ENCODE results near the gene COX6A1. TPM values are rescaled to one million over a fixed set of nuclear protein-coding genes. Genes with fewer than 3 reads are reported as not detected.

Gene COX6A1
- total RNA-seq, 1 experiment from 2014 or later: 464 TPM

- no peak overlapping the region for H2AFZ ChIP-seq (ENCODE audit: low read depth, low read length, poor library complexity, severe bottlenecking)
- no TSS peak for BruUV-seq (replicated peaks)
- ChIA-PET POLR2A (no interaction called here), RAD21 (ENCODE audit: low non-redundant PET in 1 of 2, low total read pairs in 2 of 2, uncharacterized antibody in 2 of 2, unreplicated experiment in 2 of 2) (no interaction called here), CTCF (no interaction called here)
- DNase-seq (ENCODE audit: low read depth, low spot score) (no peak), ATAC-seq (no peak)
- H3K9me3 ChIP-seq (ENCODE audit: control insufficient read depth in 1 of 2, insufficient read depth in 1 of 2, low read depth in 1 of 2, low read length in 2 of 2): no peaks in the 10 kb centered on the region
- intact Hi-C loops (cut with micrococcal nuclease): no loop called here
- H3K79me2 ChIP-seq (ENCODE audit: insufficient read depth, low read length): peaks cover 13% of the 10 kb centered on the region; the same call in 1 of the 2 replicates
- peaks cover 3 to 7% of the 10 kb centered on the region in 2 experiments; a peak in 2 of 4 replicates for H3K4me1 ChIP-seq (ENCODE audit: control insufficient read depth in 1 of 2, insufficient read depth in 2 of 2, low read length in 2 of 2)
- H3K4me3 ChIP-seq (replicated peaks in 1 of 2; ENCODE audit: low read depth in 1 of 2, low read length in 2 of 2): no peak overlapping the region
- TF ChIP-seq ZBTB33 (IDR thresholded peaks at IDR 0.05; ENCODE audit: extremely low read depth, insufficient replicate concordance, low read length) (no peak), CEBPB (IDR thresholded peaks at IDR 0.05; ENCODE audit: low read depth) (no peak), TCF7L2 (IDR thresholded peaks at IDR 0.05; ENCODE audit: borderline replicate concordance, extremely low read depth, insufficient read depth, insufficient read length) (no peak), ATF3 (IDR thresholded peaks at IDR 0.05) (no peak), CBX3 (IDR thresholded peaks at IDR 0.05; ENCODE audit: low read depth) (no peak), POLR2AphosphoS5 (IDR thresholded peaks at IDR 0.05; ENCODE audit: low read depth, low read length) (no peak), EZH2phosphoT487 (IDR thresholded peaks at IDR 0.05; ENCODE audit: borderline replicate concordance) (no peak)
- no peaks in the 10 kb centered on the region for H3K27me3 ChIP-seq (ENCODE audit: insufficient read depth, low read length)
- H3K4me2 ChIP-seq (ENCODE audit: low read length): no peak overlapping the region
- H3K9me2 ChIP-seq (ENCODE audit: insufficient read depth): no peaks in the 10 kb centered on the region
- H3K27ac ChIP-seq (ENCODE audit: low read depth, low read length): no peak overlapping the region
- no peaks in the 10 kb centered on the region for H4K20me1 ChIP-seq (ENCODE audit: insufficient read depth)
- H3K9ac ChIP-seq (ENCODE audit: low read length): no peak overlapping the region
- H3K36me3 ChIP-seq (ENCODE audit: control insufficient read depth in 1 of 2, insufficient read depth in 2 of 2, low read length in 2 of 2): no peaks in the 10 kb centered on the region; a peak in 2 of 4 replicates
Measured at GRCh38 chr12:120490325-120490724, 52.4 kb downstream of the COX6A1 start.

Other genes starting within 250 kb of the COX6A1 start
- 184 TPM for gene GCN1, start 243.4 kb upstream of the COX6A1 start, total RNA-seq (2021; ENCODE audit: unreplicated experiment)
- 4,123 TPM for gene RPLP0, start 237.0 kb upstream of the COX6A1 start, total RNA-seq (2021; ENCODE audit: unreplicated experiment)
- 211 TPM for gene PXN, start 172.4 kb upstream of the COX6A1 start, total RNA-seq (2021; ENCODE audit: unreplicated experiment)
- 2,248 TPM for gene RNU4-2, start 146.2 kb upstream of the COX6A1 start, total RNA-seq (2021; ENCODE audit: unreplicated experiment)
- 2,323 TPM for gene RNU4-1, start 144.9 kb upstream of the COX6A1 start, total RNA-seq (2021; ENCODE audit: unreplicated experiment)
- gene SIRT4, start 135.8 kb upstream of the COX6A1 start, total RNA-seq (2021; ENCODE audit: unreplicated experiment): 2.8 TPM
- 2.0 TPM for gene PLA2G1B, start 110.3 kb upstream of the COX6A1 start, total RNA-seq (2021; ENCODE audit: unreplicated experiment)
- 26.0 TPM for gene MSI1, start 68.9 kb upstream of the COX6A1 start, total RNA-seq (2021; ENCODE audit: unreplicated experiment)
- gene TRIAP1, start 8.3 kb downstream of the COX6A1 start, total RNA-seq (2021; ENCODE audit: unreplicated experiment): 40.3 TPM
- gene GATC, start 8.3 kb downstream of the COX6A1 start, total RNA-seq (2021; ENCODE audit: unreplicated experiment): 48.7 TPM
- gene SRSF9, start 31.6 kb downstream of the COX6A1 start, total RNA-seq (2021; ENCODE audit: unreplicated experiment): 297 TPM
- 243 TPM for gene DYNLL1, start 58.0 kb downstream of the COX6A1 start, total RNA-seq (2021; ENCODE audit: unreplicated experiment)
- 34.1 TPM for gene COQ5, start 91.0 kb downstream of the COX6A1 start, total RNA-seq (2021; ENCODE audit: unreplicated experiment)
- gene RNF10, start 96.2 kb downstream of the COX6A1 start, total RNA-seq (2021; ENCODE audit: unreplicated experiment): 141 TPM
- gene POP5, start 143.3 kb downstream of the COX6A1 start, total RNA-seq (2021; ENCODE audit: unreplicated experiment): 66.9 TPM
- gene CABP1, start 202.5 kb downstream of the COX6A1 start, total RNA-seq (2021; ENCODE audit: unreplicated experiment): 0.84 TPM
- 152 TPM for gene MLEC, start 249.0 kb downstream of the COX6A1 start, total RNA-seq (2021; ENCODE audit: unreplicated experiment)

Data from HCT116 (cell line).